Measurements from ENCODE around the gene TMEM187.
A peak's percentile ranks its signal among the peaks of the same experiment; 100 is the strongest.
"Not testable (repeated sequence)": the region's sequence is repeated elsewhere in the genome, so short reads cannot be mapped to it uniquely, and the experiment has no call there.

TMEM187 gene

DNA sequence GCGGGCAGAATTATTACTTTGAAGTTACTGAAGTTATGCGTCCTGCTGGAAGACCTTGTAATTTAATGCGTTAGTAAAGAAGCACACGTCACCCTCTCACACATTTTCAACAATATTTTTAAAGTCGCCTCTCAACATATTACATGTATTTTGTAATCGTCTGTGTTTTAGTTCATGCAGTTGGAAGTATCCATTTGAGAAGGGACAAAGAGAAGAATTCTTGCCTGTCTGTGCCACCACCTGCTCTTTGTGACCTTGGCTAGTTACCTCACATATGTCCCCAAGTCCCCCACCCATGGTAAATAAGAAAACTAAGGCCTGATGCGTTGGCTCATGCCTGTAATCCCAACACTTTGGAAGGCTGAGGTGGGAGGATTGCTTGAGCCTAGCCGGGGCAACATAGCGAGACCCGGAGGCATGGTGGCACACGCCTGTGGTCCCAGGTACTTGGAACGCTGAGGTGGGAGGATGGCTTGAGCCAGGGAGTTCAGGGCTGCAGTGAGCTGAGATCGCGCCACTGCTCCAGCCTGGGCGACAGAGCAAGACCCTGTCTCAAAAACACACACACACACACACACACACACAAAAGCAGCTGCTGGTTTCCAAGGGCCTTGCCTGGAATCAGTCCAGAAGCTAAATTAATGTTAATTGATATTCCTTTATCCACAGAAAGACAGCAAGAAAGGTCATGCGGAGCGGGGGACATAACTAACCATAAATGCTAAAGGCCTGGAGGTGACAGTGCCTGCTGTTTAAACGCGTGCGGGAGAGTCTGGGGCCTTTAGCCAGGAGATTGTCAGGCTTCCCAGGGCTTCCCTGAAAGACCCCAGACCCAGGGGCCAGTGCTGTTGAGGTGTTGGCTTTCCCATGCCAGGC lies 811 bp downstream of the TMEM187 start:
- DNase-seq, result no peak

DNA sequence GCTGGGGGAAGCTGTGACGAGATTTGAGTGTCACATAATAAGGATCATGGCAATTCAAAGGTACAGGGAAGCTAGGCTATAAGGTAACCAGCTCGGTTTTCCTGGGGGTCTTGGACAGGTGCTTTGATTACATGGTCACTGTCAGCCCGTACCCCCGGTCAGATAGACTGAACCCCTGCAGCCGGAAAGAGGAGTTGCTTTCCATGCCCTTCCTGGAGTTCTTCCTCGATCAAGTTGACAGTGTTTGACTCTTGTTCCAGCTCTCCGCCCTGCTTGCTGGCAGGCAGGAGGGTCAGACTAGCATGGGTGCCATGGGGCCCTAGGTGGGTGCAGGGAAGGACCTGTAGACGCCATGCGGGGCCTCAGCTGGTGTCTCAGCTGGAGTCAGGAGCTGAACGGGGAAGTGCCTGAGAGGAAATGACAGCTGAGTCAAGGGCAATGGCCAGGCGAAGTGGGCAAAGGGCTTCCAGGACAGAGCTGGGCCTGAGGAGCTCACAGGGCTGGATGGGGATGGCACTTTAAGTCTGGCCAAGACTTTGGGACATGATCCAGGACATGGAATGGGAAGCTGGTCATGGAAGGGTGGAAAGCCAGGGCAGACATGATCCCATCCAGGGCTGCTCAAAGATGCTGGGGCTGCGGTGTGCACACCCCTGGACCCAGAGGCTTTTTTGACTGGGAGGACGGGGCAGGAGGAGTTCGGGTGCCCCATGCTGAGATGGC lies 1.6 kb downstream of the TMEM187 start:
- DNase-seq, result no peak

- DNase-seq, result no peak
Measured at GRCh38 chrX:153974726-153975286, 2.3 kb downstream of the TMEM187 start.

DNA sequence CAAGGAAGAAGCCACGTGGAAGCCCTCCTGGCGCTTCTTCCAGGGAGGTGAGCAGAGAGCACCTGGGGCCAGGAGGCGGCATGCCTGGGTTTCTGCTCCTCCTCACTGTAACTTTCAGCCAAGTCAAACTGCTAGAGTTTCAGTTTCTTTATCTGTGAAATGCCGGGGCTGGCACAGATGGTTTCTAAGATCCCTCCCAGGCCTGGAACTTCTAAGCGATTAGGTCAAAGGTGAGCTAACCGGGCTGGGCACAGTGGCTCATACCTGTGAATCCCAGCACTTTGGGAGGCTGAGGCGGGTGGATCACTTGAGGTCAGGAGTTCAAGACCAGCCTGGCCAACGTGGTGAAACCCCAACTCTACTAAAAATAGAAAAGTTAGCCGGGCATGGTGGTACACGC lies 7.8 kb downstream of the TMEM187 start:
- not testable (repeated sequence) for DNase-seq

DNA sequence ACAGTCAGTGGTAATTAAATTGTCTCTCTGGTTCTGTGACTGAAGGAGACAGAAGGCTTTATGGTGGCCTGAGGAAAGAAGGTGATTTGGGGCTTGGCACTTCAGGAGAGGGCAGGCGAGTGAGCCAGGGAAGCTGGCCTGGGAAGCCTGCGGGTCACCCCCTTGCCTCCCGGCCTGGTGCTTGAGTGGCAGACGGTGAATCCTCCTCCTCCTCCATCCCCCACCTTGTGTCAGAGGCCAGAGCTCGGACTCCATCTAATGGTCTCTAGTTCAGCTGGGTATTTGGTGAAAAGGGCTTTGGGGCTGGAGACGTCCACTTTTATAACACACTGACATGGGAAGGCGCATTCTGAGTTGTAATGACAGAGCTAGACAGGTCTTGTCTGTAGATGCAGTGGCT lies 8.7 kb downstream of the TMEM187 start:
- no peak for DNase-seq

GRCh38 chrX:153981771-153982533 lies 9.4 kb downstream of the TMEM187 start:
- peak; percentile 41 for DNase-seq

- DNase-seq, result no peak
Measured at GRCh38 chrX:153983321-153983801, 10.8 kb downstream of the TMEM187 start.

DNA sequence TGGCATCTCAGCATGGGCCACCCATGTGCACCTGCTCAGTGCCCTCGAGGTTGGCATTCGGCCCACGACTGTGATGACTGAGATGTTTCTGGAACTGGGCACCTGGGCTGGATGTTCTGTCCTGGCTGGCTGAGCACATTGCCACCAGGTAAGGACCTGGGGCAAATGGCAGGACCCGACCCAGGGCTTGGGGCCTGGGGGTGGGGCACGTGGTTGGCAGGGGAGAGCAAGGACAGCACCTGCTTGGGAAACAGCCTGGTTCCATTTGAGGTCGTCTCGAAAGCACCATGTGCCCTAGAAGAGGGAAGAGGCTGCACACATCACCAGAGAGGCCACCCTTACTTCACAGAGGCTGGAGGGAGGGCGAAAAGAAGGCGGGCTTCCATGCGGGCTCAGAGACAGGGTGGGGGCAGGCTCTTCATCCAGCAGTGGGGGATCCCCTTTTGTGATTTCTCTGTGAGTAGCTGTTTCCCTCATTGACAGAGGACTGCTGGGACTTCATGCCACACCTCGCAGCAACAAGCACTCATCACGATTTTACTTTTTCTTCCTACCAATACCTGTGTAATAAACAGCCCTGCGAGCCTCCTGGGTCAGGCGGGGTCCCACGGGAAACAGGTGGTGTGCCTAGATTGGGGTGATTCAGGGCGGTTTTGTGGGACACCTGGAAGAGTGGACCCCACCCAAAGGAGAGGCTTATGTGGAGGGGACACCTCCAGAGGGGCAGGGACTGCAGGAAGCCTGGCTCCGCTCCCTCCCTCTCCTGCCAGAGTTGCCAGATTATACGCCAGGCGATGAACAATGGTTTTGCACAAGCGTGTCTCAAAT lies 12.0 kb downstream of the TMEM187 start:
- no peak for DNase-seq

DNA sequence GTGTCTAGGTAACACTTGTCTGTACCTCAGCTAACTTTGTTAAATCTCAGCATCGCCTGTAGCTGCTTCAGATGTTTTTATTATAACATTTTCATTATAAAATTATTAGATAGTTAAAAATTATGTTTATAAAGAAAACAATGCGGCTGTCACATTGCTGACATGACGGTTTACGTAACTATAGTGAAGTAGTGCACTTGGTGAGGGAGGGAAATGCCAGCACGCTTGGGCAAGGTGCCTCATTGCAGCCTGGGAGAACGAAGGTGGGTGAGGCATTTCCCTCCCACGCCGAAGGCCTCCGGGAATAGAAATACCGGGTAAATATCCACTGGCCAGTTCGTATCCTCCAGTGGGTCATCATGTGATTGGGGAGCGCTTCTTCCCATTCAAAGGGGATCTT lies 15.9 kb downstream of the TMEM187 start:
- no peak for DNase-seq

DNA sequence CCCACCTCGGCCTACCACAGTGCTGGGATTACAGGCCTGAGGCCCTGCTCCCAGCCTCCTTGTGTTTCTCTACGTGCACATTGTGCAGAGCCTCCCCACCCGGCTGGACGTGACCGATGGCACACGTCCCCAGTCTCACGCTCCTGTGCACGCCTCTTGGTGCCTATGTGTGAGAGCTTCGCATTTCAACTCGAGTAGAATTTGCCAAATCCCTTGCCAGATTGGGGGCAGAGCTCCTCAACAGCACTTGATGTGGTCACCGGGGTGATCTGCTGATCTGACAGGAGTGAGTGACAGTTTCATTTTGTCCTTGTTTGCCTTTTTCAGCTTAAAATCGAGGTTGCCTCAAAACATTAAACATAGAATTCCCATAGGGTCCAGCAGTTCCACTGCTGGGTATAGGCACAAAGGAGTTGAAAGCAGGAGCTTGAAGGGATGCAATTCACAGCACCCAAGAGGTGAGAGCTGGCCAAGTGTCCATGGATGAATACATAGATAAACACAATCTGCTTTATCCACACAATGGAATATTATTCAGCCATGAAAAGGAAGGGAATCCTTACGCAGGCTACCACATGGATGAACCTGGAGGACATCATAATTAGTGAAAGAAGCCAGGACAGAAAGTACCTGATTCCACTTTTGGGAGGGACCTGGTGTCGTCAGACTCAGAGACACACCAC lies 17.6 kb downstream of the TMEM187 start:
- DNase-seq, result no peak

DNA sequence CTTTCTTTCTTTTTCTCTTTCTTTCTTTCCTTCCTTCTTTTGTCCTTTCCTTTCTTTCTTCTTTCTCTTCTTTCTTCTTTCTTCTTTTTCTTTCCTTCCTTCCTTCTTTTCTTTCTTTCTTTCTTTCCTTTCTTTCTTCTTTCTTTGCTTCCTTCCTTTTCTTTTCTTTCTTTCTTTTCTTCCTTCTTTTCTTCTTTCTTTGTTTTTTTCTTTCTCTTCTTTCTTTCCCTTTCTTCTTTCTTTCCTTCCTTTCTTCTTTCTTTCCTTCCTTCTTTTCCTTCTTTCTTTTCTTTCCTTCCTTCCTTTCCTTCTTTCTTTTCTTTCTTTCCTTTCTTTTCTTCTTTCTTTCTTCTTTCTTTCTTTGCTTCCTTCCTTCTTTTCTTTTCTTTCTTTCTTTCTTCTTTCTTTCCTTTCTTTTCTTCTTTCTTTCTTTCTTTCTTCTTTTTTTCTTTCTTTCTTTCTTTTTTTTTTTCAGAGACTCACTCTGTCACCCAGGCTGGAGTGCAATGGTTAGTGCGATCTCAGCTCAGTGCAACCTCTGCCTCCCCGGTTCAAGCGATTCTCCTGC lies 18.5 kb downstream of the TMEM187 start:
- no peak for DNase-seq

DNA sequence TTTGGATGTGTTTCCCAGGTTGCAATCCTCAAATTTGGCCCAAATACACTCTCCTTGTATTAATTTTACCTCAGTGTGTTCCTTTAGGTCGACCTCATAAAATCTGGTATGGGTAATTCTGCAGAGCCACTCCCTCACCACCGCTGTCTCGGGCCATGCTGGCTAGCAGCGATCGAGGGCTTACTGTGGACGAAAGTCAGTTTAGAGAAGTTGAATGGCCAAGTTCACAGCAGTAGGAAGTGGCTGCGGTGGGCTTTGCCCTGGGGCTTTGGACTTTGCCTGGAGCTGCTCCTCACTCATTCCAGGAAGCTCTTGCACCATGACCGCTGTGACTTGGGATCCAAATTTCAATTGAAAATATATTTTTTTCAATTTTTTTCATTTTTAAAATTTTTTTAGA lies 19.6 kb downstream of the TMEM187 start:
- no peak for DNase-seq

GRCh38 chrX:153993079-153993478 lies 20.5 kb downstream of the TMEM187 start:
- no peak for DNase-seq

GRCh38 chrX:153993978-153994377 lies 21.4 kb downstream of the TMEM187 start:
- no peak for DNase-seq

GRCh38 chrX:153994398-153994797 lies 21.8 kb downstream of the TMEM187 start:
- DNase-seq, result not testable (repeated sequence)

DNA sequence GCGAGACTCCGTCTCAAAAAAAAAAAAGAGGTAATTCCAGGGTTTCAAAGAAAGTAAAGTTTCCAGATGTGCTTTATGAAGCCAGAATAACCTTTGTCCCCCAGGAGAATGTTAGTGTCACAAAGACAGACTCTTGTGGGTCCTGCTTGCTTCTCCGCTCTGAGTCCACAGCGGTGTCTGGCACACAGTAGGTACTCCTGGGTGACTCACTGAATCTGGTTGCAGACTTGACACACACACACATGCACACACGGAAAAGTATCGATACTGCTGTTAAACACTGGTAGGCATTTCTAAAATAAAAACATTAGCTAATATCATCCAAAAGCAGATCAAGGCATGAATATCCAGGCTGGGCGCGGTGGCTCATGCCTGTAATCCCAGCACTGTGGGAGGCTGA lies 22.9 kb downstream of the TMEM187 start:
- DNase-seq, result no peak

DNA sequence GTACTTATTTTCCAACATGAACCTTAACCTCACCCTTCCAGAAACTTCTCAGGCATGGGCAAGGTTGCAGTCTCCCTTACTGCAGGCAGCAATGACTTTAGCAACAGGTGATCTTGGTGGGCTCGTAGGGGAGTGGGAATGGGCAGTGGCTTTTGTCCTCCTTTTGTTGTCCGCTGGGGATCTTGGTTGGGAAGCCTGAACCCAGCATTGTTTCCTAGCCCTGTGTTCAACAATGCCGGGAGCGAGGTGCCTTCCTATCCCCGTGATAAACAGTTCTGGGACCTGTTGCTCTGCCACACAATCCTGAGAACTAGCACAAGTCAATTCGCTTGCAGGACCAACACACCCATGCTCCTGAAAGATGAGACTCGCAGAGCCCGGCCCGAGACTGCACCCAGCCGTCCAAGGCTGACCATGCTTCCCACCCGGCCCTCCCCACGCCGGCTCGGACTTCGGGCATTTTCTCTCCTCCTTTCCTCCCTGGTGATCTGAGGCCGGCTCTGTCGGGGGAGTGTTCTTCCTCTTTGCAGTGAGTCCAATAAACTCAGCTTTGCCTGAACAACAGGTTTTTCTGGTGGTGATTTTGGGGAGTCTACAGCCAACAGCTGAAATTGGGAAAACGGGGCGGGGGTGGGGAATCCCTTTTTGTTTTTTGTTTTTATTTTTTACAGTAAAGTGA lies 26.9 kb downstream of the TMEM187 start:
- DNase-seq, result no peak

DNA sequence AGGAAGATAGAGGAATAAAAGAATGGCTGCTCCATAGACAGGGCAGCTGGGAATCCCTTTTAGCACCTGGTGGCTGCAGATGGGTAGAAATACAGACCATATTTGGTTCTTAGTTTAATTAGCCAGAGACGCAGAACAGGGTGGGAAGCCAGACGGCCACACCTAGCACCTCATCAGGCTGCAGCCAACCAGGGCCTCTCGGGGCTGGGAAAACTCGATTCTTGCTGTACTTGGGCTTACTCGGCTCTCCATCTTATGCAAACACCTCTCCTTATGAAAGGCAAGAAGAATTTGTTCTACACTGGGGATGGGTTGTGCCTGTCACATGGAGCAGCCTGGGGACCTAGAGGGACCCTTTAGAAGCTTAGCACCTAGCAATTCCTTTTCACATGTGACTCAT lies 27.5 kb downstream of the TMEM187 start:
- no peak for DNase-seq

GRCh38 chrX:154002215-154002719 lies 29.7 kb downstream of the TMEM187 start:
- DNase-seq, result no peak

DNA sequence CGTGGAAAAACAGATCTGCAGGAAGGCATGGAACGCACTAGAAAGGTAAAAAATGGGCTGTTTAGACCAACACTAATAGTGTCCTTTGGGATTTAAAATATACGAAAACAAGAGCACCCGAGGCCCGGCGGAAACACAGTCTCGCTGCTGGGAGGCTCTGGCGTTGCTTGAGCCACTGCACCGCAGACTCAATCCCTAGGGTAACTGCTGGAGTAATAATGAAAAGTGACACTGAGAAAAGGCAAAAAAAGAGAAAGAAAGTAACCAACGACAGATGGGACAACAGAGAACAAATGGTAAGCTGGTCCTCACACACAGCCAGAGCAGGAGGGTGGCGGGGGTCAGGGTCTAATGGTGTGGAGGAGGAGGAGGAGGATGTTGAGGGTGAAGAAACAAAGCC lies 31.8 kb downstream of the TMEM187 start:
- DNase-seq, result no peak

All from T-helper 9 cell (primary cell).